Type B pancreatic cell (in vitro differentiated cells): Measurements from ENCODE around the gene PSMC4. TPM values are rescaled to one million over a fixed set of nuclear protein-coding genes. Genes with fewer than 3 reads are reported as not detected.

ENCODE experiments used
- DNase-seq: peaks from one replicate; pipeline ENCODE4 v3.0.0; 2021; ENCODE audit warnings: mixed read lengths; ENCODE audit not compliant: unreplicated experiment; ENCODE audit errors: extremely low spot score
- H3K27ac Mint-ChIP-seq: 2 replicates; pipeline ENCODE4 v1.8.0; 2021; ENCODE audit warnings: mild to moderate bottlenecking, mixed read lengths
- H3K27me3 Mint-ChIP-seq: 2 replicates; pipeline ENCODE4 v1.8.0; 2021; ENCODE audit warnings: mixed read lengths
- H3K36me3 Mint-ChIP-seq: 2 replicates; pipeline ENCODE4 v1.8.0; 2021; ENCODE audit warnings: mixed read lengths
- H3K4me1 Mint-ChIP-seq: one replicate; pipeline ENCODE4 v1.8.0; 2021; ENCODE audit warnings: mixed read lengths; ENCODE audit not compliant: unreplicated experiment
- H3K4me3 Mint-ChIP-seq: 2 replicates; pipeline ENCODE4 v1.8.0; 2021; ENCODE audit warnings: mild to moderate bottlenecking, mixed read lengths
- H3K9me3 Mint-ChIP-seq: 2 replicates; pipeline ENCODE4 v1.8.0; 2021; ENCODE audit warnings: mixed read lengths
- CTCF ChIP-seq: fragments of 200-600 bp; sonication (generic); conservative IDR thresholded peaks from 2 replicates; pipeline ENCODE4 v1.5.0; 2021; ENCODE audit warnings: antibody characterized with exemption, mild to moderate bottlenecking
- total RNA-seq: library from RNA; stranded (reverse); gene quantifications from 2 replicates; pipeline ENCODE4 v1.2.1, GENCODE V29; 2021; ENCODE audit warnings: low replicate concordance

PSMC4 gene
- total RNA-seq, 1 donor from 2014 or later, result 100 TPM

- Mint-ChIP-seq H3K4me3 (no peak overlapping the region), H3K4me1 (no peaks in the 10 kb centered on the region), H3K9me3 (peaks cover 9% of the 10 kb centered on the region), H3K36me3 (no peaks in the 10 kb centered on the region), H3K27me3 (no peaks in the 10 kb centered on the region), H3K27ac (no peak overlapping the region)
- DNase-seq, result no peak
- no peak for TF ChIP-seq CTCF
Observed at GRCh38 chr19:39935364-39935661, 35.7 kb upstream of the PSMC4 start.

DNA sequence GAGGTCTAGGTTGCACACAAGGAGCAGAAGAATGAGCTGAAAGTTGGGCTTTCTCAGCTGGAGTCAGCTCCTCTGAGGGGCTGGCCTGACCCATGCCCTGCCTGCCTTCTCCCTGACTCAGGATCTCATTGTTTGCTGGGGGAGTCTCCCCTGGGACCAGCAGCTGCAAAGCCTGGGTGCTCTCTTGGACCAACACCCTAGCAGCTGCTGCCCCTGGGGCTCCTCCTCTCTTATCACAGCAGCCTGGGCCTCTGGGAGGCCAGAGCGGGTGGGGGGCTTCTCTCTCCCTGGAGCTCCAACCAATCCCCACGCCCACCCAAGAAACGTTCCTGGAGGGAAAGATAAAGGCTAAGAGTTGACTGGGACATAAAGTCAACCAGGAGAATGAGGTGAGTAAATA, 34.9 kb upstream of the PSMC4 start:
- Mint-ChIP-seq H3K27ac (no peak overlapping the region), H3K36me3 (no peaks in the 10 kb centered on the region), H3K9me3 (peaks cover 14% of the 10 kb centered on the region), H3K27me3 (no peaks in the 10 kb centered on the region), H3K4me3 (no peak overlapping the region), H3K4me1 (peaks cover under 1% of the 10 kb centered on the region)
- no peak for DNase-seq
- no peak for TF ChIP-seq CTCF

DNA sequence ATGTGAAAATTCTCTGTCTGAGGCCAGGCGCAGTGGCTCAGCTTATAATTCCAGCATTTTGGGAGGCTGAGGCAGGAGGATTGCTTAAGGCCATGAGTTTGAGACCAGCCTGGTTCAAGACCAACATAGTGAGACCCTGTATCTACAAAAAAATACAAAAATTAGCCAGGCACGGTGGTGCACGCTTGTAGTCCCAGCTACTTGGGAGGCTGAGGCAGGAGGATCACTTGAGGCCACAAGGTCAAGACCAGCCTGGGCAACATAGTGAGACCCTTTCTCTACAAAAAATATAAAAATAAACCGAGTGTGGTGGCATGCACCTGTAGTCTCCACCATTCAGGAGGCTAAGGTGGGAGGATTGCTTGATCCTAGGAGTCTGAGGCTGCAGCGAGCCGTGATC, 34.3 kb upstream of the PSMC4 start:
- TF ChIP-seq CTCF, result no peak
- peaks cover 4% of the 10 kb centered on the region for H3K4me1 Mint-ChIP-seq
- no peaks in the 10 kb centered on the region for H3K27me3 Mint-ChIP-seq
- peaks cover 14% of the 10 kb centered on the region for H3K9me3 Mint-ChIP-seq
- DNase-seq, result no peak
- H3K4me3 Mint-ChIP-seq, result no peak overlapping the region
- H3K27ac Mint-ChIP-seq, result no peak overlapping the region
- no peaks in the 10 kb centered on the region for H3K36me3 Mint-ChIP-seq

GRCh38 chr19:39937094-39937720, 33.8 kb upstream of the PSMC4 start:
- H3K27ac Mint-ChIP-seq, result no peak overlapping the region
- no peak for DNase-seq
- no peaks in the 10 kb centered on the region for H3K27me3 Mint-ChIP-seq
- no peak overlapping the region for H3K4me3 Mint-ChIP-seq
- no peaks in the 10 kb centered on the region for H3K36me3 Mint-ChIP-seq
- peaks cover 10% of the 10 kb centered on the region for H3K4me1 Mint-ChIP-seq
- TF ChIP-seq CTCF, result no peak
- H3K9me3 Mint-ChIP-seq, result peaks cover 14% of the 10 kb centered on the region

DNA sequence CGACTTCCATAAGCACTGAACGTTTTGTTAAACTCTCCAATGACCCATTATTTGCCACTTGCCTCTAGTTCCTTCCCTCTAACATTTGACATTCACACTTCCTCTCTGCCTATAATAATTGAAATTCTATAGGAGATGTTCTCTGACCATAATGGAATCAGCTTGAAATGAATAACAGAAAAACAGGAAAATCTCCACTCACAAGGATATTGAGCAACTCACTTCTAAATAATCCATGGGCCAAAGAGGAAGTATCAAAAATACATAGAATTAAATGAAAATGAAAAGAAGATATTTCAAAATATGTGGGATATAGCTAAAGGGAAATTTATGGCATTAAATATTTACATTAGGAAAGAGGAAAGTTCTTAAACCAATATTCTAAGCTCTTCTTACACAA, 33.2 kb upstream of the PSMC4 start:
- TF ChIP-seq CTCF, result no peak
- H3K4me3 Mint-ChIP-seq, result no peak overlapping the region
- no peaks in the 10 kb centered on the region for H3K36me3 Mint-ChIP-seq
- no peak overlapping the region for H3K27ac Mint-ChIP-seq
- peaks cover 14% of the 10 kb centered on the region for H3K9me3 Mint-ChIP-seq
- H3K27me3 Mint-ChIP-seq, result no peaks in the 10 kb centered on the region
- DNase-seq, result no peak
- peaks cover 14% of the 10 kb centered on the region for H3K4me1 Mint-ChIP-seq

- Mint-ChIP-seq H3K4me1 (peaks cover 23% of the 10 kb centered on the region), H3K4me3 (no peak overlapping the region), H3K36me3 (no peaks in the 10 kb centered on the region), H3K27me3 (no peaks in the 10 kb centered on the region), H3K9me3 (peaks cover 19% of the 10 kb centered on the region), H3K27ac (no peak overlapping the region)
- DNase-seq, result no peak
- TF ChIP-seq CTCF, result no peak
Observed at GRCh38 chr19:39939556-39939955, 31.4 kb upstream of the PSMC4 start.
